ENCODE measurements around the gene RASL10B. TPM values are rescaled to one million over a fixed set of nuclear protein-coding genes. Genes with fewer than 3 reads are reported as not detected.
A peak's percentile ranks its signal among the peaks of the same experiment; 100 is the strongest.

RASL10B gene
- total and polyA plus RNA-seq, 2 experiments from 2014 or later = 0.11 to 0.54 TPM

- Histone ChIP-seq H3F3A (ENCODE audit: insufficient read depth) (peaks cover 8% of the 10 kb centered on the region; the same call in 1 of the 2 replicates), H3K36me3 (ENCODE audit: low read depth) (peaks cover 23% of the 10 kb centered on the region), H3K4me1 (ENCODE audit: insufficient read depth) (peaks cover 17% of the 10 kb centered on the region), H3K9ac (no peak overlapping the region), H3K79me2 (ENCODE audit: insufficient read depth) (no peaks in the 10 kb centered on the region), H3K9me2 (ENCODE audit: insufficient read depth) (no peaks in the 10 kb centered on the region), H3K27me3 (replicated peaks; ENCODE audit: insufficient read depth) (no peaks in the 10 kb centered on the region), H4K20me1 (ENCODE audit: insufficient read depth) (no peaks in the 10 kb centered on the region), H3K27ac (peak overlapping the region; percentile 54; the same call in 1 of the 2 replicates), H3K4me3 (no peak overlapping the region), H2AFZ (no peak overlapping the region), H3K4me2 (ENCODE audit: unreplicated experiment) (no peak overlapping the region), H3K9me3 (ENCODE audit: low read depth) (no peaks in the 10 kb centered on the region)
- TF ChIP-seq EZH2phosphoT487 (IDR thresholded peaks at IDR 0.05; ENCODE audit: insufficient read depth, low read depth) (no peak), EZH2 (IDR thresholded peaks at IDR 0.05; ENCODE audit: insufficient read depth, poor library complexity, severe bottlenecking) (no peak)
- in situ Hi-C loops (cut with MboI) = no loop called here
- no peak for DNase-seq
- 81 to 83% methylated on average over 2 of the region's 2 CpGs for WGBS, 2 experiments (ENCODE audit: low coverage in 1 of 2, low lambda C conversion rate in 2 of 2, missing lambda C conversion rate in 2 of 2)
Observed at GRCh38 chr17:35725802-35726126, 5.7 kb upstream of the RASL10B start.

GRCh38 chr17:35726127-35726952 lies 5.1 kb upstream of the RASL10B start:
- Histone ChIP-seq H2AFZ (no peak overlapping the region), H3K79me2 (ENCODE audit: insufficient read depth) (no peaks in the 10 kb centered on the region), H3K36me3 (ENCODE audit: low read depth) (peaks cover 23% of the 10 kb centered on the region), H3K9ac (peak overlapping the region; percentile 46; the same call in 1 of the 2 replicates), H3K4me1 (ENCODE audit: insufficient read depth) (peaks cover 22% of the 10 kb centered on the region), H3K9me3 (ENCODE audit: low read depth) (no peaks in the 10 kb centered on the region), H3K9me2 (ENCODE audit: insufficient read depth) (no peaks in the 10 kb centered on the region), H3K27me3 (replicated peaks; ENCODE audit: insufficient read depth) (no peaks in the 10 kb centered on the region), H3K4me2 (ENCODE audit: unreplicated experiment) (peak overlapping the region; percentile 14), H3K27ac (peak overlapping the region; percentile 54), H3K4me3 (no peak overlapping the region), H3F3A (ENCODE audit: insufficient read depth) (peaks cover 11% of the 10 kb centered on the region; the same call in 1 of the 2 replicates), H4K20me1 (ENCODE audit: insufficient read depth) (no peaks in the 10 kb centered on the region)
- 34 to 38% methylated on average over 6 of the region's 6 CpGs for WGBS, 2 experiments (ENCODE audit: low coverage in 1 of 2, low lambda C conversion rate in 2 of 2, missing lambda C conversion rate in 2 of 2)
- DNase-seq = peak; percentile 89
- no peak for TF ChIP-seq EZH2 (IDR thresholded peaks at IDR 0.05; ENCODE audit: insufficient read depth, poor library complexity, severe bottlenecking)
- TF ChIP-seq EZH2phosphoT487 (IDR thresholded peaks at IDR 0.05; ENCODE audit: insufficient read depth, low read depth) = no peak
- in situ Hi-C loops (cut with MboI) = no loop called here

- in situ Hi-C loops (cut with MboI) = no loop called here
- no peaks in the 10 kb centered on the region for H3K27me3 ChIP-seq (replicated peaks; ENCODE audit: insufficient read depth)
- H2AFZ ChIP-seq = no peak overlapping the region
- no peaks in the 10 kb centered on the region for H3K9me3 ChIP-seq (ENCODE audit: low read depth)
- peaks cover 22% of the 10 kb centered on the region for H3K4me1 ChIP-seq (ENCODE audit: insufficient read depth)
- 82 to 88% methylated on average over 5 of the region's 5 CpGs for WGBS, 2 experiments (ENCODE audit: low coverage in 1 of 2, low lambda C conversion rate in 2 of 2, missing lambda C conversion rate in 2 of 2)
- H3K4me3 ChIP-seq = no peak overlapping the region
- H4K20me1 ChIP-seq (ENCODE audit: insufficient read depth) = no peaks in the 10 kb centered on the region
- no peak overlapping the region for H3K4me2 ChIP-seq (ENCODE audit: unreplicated experiment)
- peak overlapping the region; percentile 54 for H3K27ac ChIP-seq
- no peaks in the 10 kb centered on the region for H3K9me2 ChIP-seq (ENCODE audit: insufficient read depth)
- H3F3A ChIP-seq (ENCODE audit: insufficient read depth) = peaks cover 11% of the 10 kb centered on the region; the same call in 1 of the 2 replicates
- TF ChIP-seq EZH2phosphoT487 (IDR thresholded peaks at IDR 0.05; ENCODE audit: insufficient read depth, low read depth) (no peak), EZH2 (IDR thresholded peaks at IDR 0.05; ENCODE audit: insufficient read depth, poor library complexity, severe bottlenecking) (no peak)
- H3K36me3 ChIP-seq (ENCODE audit: low read depth) = peaks cover 23% of the 10 kb centered on the region
- no peaks in the 10 kb centered on the region for H3K79me2 ChIP-seq (ENCODE audit: insufficient read depth)
- no peak for DNase-seq
- H3K9ac ChIP-seq = peak overlapping the region; percentile 46; the same call in 1 of the 2 replicates
Observed at GRCh38 chr17:35726953-35727460, 4.4 kb upstream of the RASL10B start.

GRCh38 chr17:35727635-35728034 lies 3.8 kb upstream of the RASL10B start:
- no peaks in the 10 kb centered on the region for H3K27me3 ChIP-seq (replicated peaks; ENCODE audit: insufficient read depth)
- no peaks in the 10 kb centered on the region for H3K9me3 ChIP-seq (ENCODE audit: low read depth)
- H3K4me3 ChIP-seq = no peak overlapping the region
- H3F3A ChIP-seq (ENCODE audit: insufficient read depth) = peaks cover 11% of the 10 kb centered on the region; the same call in 1 of the 2 replicates
- in situ Hi-C loops (cut with MboI) = no loop called here
- H3K36me3 ChIP-seq (ENCODE audit: low read depth) = peaks cover 23% of the 10 kb centered on the region
- H3K4me2 ChIP-seq (ENCODE audit: unreplicated experiment) = no peak overlapping the region
- H2AFZ ChIP-seq = no peak overlapping the region
- no peaks in the 10 kb centered on the region for H3K9me2 ChIP-seq (ENCODE audit: insufficient read depth)
- no peaks in the 10 kb centered on the region for H4K20me1 ChIP-seq (ENCODE audit: insufficient read depth)
- H3K4me1 ChIP-seq (ENCODE audit: insufficient read depth) = peaks cover 22% of the 10 kb centered on the region
- no peaks in the 10 kb centered on the region for H3K79me2 ChIP-seq (ENCODE audit: insufficient read depth)
- WGBS, 2 experiments (ENCODE audit: low coverage in 1 of 2, low lambda C conversion rate in 2 of 2, missing lambda C conversion rate in 2 of 2) = 88 to 89% methylated on average over 5 of the region's 5 CpGs
- TF ChIP-seq EZH2phosphoT487 (IDR thresholded peaks at IDR 0.05; ENCODE audit: insufficient read depth, low read depth) (no peak), EZH2 (IDR thresholded peaks at IDR 0.05; ENCODE audit: insufficient read depth, poor library complexity, severe bottlenecking) (no peak)
- DNase-seq = no peak
- H3K27ac ChIP-seq = no peak overlapping the region
- H3K9ac ChIP-seq = no peak overlapping the region
